KMS-11 (cell line): ENCODE results near the gene SUPT20H.
A peak's percentile ranks its signal among the peaks of the same experiment; 100 is the strongest.

ENCODE experiments used
- H2AFZ ChIP-seq: fragments of 200-600 bp; sonication (generic); 2 replicates; pipeline ENCODE4 v1.6.1; 2016; ENCODE audit warnings: antibody characterized with exemption, mixed run types, low read depth
- H3K27ac ChIP-seq: fragments of 200-600 bp; sonication (generic); 2 replicates; pipeline ENCODE4 v1.6.1; 2016; ENCODE audit warnings: mild to moderate bottlenecking, mixed run types
- H3K27me3 ChIP-seq: fragments of 200-600 bp; sonication (generic); 2 replicates; pipeline ENCODE4 v1.6.1; 2017; ENCODE audit warnings: mild to moderate bottlenecking, low read depth, mixed run types, moderate library complexity; ENCODE audit not compliant: insufficient read depth
- H3K36me3 ChIP-seq: fragments of 200-600 bp; sonication (generic); 2 replicates; pipeline ENCODE4 v1.6.1; 2017; ENCODE audit warnings: mild to moderate bottlenecking, mixed run types; ENCODE audit not compliant: insufficient read depth
- H3K4me1 ChIP-seq: fragments of 200-600 bp; sonication (generic); 2 replicates; pipeline ENCODE4 v1.6.1; 2016; ENCODE audit warnings: mild to moderate bottlenecking, low read depth, mixed run types; ENCODE audit not compliant: poor library complexity, severe bottlenecking
- H3K4me2 ChIP-seq: fragments of 200-600 bp; sonication (generic); 2 replicates; pipeline ENCODE4 v1.7.0; 2016; ENCODE audit warnings: mild to moderate bottlenecking, mixed run types
- H3K4me3 ChIP-seq: fragments of 200-600 bp; sonication (generic); IDR thresholded peaks from 2 replicates; pipeline ENCODE4 v1.6.1; 2017; ENCODE audit warnings: low read depth, low read length, mixed read lengths; ENCODE audit not compliant: insufficient read depth
- H3K79me2 ChIP-seq: fragments of 200-600 bp; sonication (generic); 2 replicates; pipeline ENCODE4 v1.6.1; 2016; ENCODE audit warnings: low read depth, mixed run types; ENCODE audit not compliant: insufficient read depth
- H3K9ac ChIP-seq: fragments of 200-600 bp; sonication (generic); 2 replicates; pipeline ENCODE4 v1.6.1; 2016; ENCODE audit warnings: mild to moderate bottlenecking, mixed run types
- H4K20me1 ChIP-seq: fragments of 200-600 bp; sonication (generic); 2 replicates; pipeline ENCODE4 v1.6.1; 2016; ENCODE audit warnings: mild to moderate bottlenecking, mixed run types; ENCODE audit not compliant: insufficient read depth
- TF ChIP-seq, protein P1 (sequence below): fragments of 200-600 bp; sonication (generic); conservative IDR thresholded peaks from 2 replicates; pipeline ENCODE4 v1.6.1; 2017; ENCODE audit warnings: low read depth, mild to moderate bottlenecking, antibody characterized with exemption, low read length, moderate library complexity, mixed read lengths

The SUPT20H gene

DNA sequence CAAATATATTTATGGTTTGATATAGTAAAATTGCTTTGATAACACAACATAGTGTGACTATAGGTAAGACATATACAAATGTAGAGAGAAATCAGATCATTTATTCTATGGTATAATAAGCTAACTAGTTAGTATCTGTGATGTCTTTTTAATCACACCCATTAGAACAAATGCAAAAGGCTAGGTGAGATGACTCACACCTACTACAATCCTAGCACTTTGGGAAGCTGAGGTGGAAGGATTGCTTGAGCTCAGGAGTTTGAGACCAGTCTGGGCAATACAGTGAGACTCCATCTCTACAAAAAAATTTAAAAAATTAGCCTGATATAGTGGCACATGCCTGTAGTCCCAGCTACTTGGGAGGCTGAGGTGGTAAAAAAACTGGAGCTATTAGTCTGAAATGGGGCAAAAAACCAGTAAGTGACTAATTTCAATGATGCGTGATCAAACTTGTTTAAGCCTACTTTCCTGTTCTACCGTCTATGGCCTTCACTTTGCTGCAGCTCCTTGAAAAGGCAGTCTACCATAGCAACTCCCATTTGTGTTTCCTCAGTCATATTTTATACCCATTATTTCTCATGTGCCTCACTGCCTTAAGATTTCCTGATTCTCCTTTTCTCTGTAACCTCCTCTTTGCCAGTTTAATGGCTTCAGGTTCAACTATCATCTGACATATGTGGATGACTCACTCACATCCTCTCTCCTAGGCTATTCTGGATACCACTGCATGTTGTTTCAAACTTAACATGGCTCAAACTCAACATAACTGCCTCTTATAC, 72.8 kb downstream of the SUPT20H start:
- Histone ChIP-seq H3K36me3 (no peaks in the 10 kb centered on the region), H2AFZ (no peak overlapping the region), H3K4me3 (no peak overlapping the region), H4K20me1 (no peaks in the 10 kb centered on the region), H3K9ac (no peak overlapping the region), H3K4me1 (no peaks in the 10 kb centered on the region), H3K4me2 (no peak overlapping the region), H3K27ac (no peak overlapping the region), H3K79me2 (no peaks in the 10 kb centered on the region), H3K27me3 (no peaks in the 10 kb centered on the region)
- TF ChIP-seq, protein P1, sequence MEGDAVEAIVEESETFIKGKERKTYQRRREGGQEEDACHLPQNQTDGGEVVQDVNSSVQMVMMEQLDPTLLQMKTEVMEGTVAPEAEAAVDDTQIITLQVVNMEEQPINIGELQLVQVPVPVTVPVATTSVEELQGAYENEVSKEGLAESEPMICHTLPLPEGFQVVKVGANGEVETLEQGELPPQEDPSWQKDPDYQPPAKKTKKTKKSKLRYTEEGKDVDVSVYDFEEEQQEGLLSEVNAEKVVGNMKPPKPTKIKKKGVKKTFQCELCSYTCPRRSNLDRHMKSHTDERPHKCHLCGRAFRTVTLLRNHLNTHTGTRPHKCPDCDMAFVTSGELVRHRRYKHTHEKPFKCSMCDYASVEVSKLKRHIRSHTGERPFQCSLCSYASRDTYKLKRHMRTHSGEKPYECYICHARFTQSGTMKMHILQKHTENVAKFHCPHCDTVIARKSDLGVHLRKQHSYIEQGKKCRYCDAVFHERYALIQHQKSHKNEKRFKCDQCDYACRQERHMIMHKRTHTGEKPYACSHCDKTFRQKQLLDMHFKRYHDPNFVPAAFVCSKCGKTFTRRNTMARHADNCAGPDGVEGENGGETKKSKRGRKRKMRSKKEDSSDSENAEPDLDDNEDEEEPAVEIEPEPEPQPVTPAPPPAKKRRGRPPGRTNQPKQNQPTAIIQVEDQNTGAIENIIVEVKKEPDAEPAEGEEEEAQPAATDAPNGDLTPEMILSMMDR, result no peak

DNA sequence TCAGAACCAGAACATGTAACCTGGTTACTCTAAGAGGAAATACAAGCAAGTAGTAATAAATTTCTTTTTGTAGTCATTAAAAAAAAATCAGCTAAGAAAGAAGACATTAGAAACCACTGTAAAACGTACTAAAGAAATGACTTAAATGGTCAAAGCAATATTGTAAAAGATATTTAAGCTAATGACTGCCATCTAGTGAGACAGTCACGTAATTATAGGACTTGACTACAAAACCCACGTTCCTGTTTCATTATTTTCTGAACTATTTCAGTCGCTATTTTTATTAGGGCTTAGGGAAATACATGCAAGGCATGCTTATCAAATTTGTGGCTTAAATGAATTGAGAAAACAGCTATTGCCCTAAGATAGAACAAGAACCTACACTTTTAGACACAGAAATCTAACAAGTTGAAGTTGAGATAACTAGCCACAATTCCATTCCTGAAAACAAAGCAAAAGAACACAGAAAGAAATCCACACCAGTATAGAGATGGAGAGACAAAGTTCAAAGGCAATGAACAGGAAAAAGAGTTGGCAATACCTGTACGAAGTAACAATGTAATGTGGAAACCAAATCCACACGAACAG, 78.2 kb downstream of the SUPT20H start:
- Histone ChIP-seq H3K4me2 (no peak overlapping the region), H3K27ac (no peak overlapping the region), H2AFZ (no peak overlapping the region), H3K9ac (no peak overlapping the region), H3K4me1 (no peaks in the 10 kb centered on the region), H3K36me3 (no peaks in the 10 kb centered on the region), H3K4me3 (no peak overlapping the region), H3K27me3 (no peaks in the 10 kb centered on the region), H4K20me1 (no peaks in the 10 kb centered on the region), H3K79me2 (no peaks in the 10 kb centered on the region)
- TF ChIP-seq, protein P1, result peak; percentile 30; the same call in 1 of the 2 replicates

DNA sequence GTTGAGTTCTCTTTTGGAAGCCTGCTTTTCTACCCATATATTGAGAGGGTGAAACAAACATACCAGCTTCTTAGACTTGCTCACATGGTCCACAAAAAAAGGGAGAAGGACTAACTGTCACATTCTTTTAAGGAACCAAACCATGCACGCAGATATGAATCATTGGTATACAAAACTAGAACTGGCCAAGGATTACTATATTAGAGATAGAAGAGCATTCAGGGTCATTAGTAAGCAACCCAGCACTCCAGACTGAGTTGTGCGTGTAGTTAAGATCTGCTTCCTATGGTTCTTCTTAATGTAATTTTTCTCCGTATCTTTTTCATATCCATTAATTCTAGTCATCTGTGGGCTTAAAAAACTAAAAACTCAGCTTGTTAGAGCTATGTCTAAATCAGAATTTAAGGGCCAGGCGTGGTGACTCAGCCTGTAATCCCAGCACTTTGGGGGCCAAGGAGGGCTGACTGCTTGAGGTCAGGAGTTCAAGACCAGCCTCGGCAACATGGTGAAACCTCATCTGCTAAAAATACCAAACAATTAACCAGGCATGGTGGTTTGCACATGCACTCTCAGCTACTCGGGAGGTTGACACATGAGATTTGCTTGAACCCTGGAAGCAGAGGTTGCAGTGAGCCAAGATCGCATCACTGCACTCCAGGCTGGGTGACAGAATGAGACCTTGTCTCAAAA, 80.0 kb downstream of the SUPT20H start:
- Histone ChIP-seq H2AFZ (no peak overlapping the region), H4K20me1 (no peaks in the 10 kb centered on the region), H3K4me3 (no peak overlapping the region), H3K36me3 (no peaks in the 10 kb centered on the region), H3K9ac (no peak overlapping the region), H3K79me2 (no peaks in the 10 kb centered on the region), H3K4me2 (no peak overlapping the region), H3K4me1 (no peaks in the 10 kb centered on the region), H3K27ac (no peak overlapping the region), H3K27me3 (no peaks in the 10 kb centered on the region)
- TF ChIP-seq, protein P1, result no peak

DNA sequence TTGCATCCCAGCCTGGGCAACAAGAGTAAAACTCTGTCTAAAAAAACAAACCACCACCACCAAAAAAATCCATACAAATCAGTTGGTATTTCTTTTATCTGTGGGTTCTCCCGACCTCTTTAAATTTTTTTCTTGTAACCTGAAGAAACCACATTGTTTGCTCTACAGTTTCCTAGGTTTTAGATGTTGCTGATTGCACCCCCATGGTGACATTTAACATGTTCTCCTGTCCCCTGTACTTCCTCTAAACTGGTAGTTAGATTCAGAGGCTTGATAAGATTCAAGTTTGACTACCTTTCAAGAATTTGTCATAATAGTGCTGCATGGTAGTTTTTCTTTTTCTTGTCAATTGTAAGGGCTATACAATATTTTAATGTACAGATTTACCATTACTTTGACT, 84.3 kb downstream of the SUPT20H start:
- H3K79me2 ChIP-seq, result no peaks in the 10 kb centered on the region
- H3K4me3 ChIP-seq, result no peak overlapping the region
- no peaks in the 10 kb centered on the region for H3K36me3 ChIP-seq
- no peak overlapping the region for H3K4me2 ChIP-seq
- TF ChIP-seq, protein P1, result no peak
- H3K27ac ChIP-seq, result no peak overlapping the region
- no peak overlapping the region for H3K9ac ChIP-seq
- no peak overlapping the region for H2AFZ ChIP-seq
- H4K20me1 ChIP-seq, result no peaks in the 10 kb centered on the region
- H3K4me1 ChIP-seq, result no peaks in the 10 kb centered on the region
- H3K27me3 ChIP-seq, result no peaks in the 10 kb centered on the region
